ENCODE measurements around the gene TRIM44.
"Not testable (repeated sequence)": the region's sequence is repeated elsewhere in the genome, so short reads cannot be mapped to it uniquely, and the experiment has no call there.

The TRIM44 gene

GRCh38 chr11:35715677-35716076, 53.1 kb downstream of the TRIM44 start:
- not testable (repeated sequence) for H3K79me2 ChIP-seq (ENCODE audit: control insufficient read depth, insufficient read depth, low read length); H3K79me1 ChIP-seq (ENCODE audit: low read length); H4K8ac ChIP-seq (ENCODE audit: low read depth, low read length); H2AK5ac ChIP-seq (ENCODE audit: low read length); H2BK120ac ChIP-seq (ENCODE audit: low read depth, low read length); H3K9ac ChIP-seq (ENCODE audit: low read length); DNase-seq; H3K23ac ChIP-seq (ENCODE audit: low read length); H3K18ac ChIP-seq (ENCODE audit: low read length); H3K4me1 ChIP-seq (ENCODE audit: control insufficient read depth, low read depth, low read length); H3K4me2 ChIP-seq (ENCODE audit: low read length); H3K56ac ChIP-seq (ENCODE audit: low read length); H4K5ac ChIP-seq (ENCODE audit: low read length); H3K27ac ChIP-seq (ENCODE audit: low read depth, low read length); H3K27me3 ChIP-seq (ENCODE audit: insufficient read depth, low read length, poor library complexity); H3K4me3 ChIP-seq (ENCODE audit: low read length); H2BK5ac ChIP-seq (ENCODE audit: low read length); H2BK15ac ChIP-seq (replicated peaks; ENCODE audit: low read depth); H3K4ac ChIP-seq (ENCODE audit: low read depth, low read length); H3K36me3 ChIP-seq (ENCODE audit: control insufficient read depth, insufficient read depth, low read length)
- WGBS (ENCODE audit: extremely low coverage, insufficient coverage, low lambda C conversion rate): no CpG with 5 or more reads among the region's 2 CpGs

GRCh38 chr11:35717043-35717442, 54.5 kb downstream of the TRIM44 start:
- Histone ChIP-seq H4K5ac (ENCODE audit: low read length) (no peak overlapping the region), H3K23ac (ENCODE audit: low read length) (no peak overlapping the region), H3K4me1 (ENCODE audit: control insufficient read depth, low read depth, low read length) (no peaks in the 10 kb centered on the region), H3K18ac (ENCODE audit: low read length) (no peak overlapping the region), H3K36me3 (ENCODE audit: control insufficient read depth, insufficient read depth, low read length) (no peaks in the 10 kb centered on the region), H3K4me2 (ENCODE audit: low read length) (no peak overlapping the region), H2BK5ac (ENCODE audit: low read length) (no peak overlapping the region), H3K79me2 (ENCODE audit: control insufficient read depth, insufficient read depth, low read length) (no peaks in the 10 kb centered on the region), H3K27me3 (ENCODE audit: insufficient read depth, low read length, poor library complexity) (peaks cover 3% of the 10 kb centered on the region), H4K8ac (ENCODE audit: low read depth, low read length) (no peak overlapping the region), H3K56ac (ENCODE audit: low read length) (no peak overlapping the region), H2AK5ac (ENCODE audit: low read length) (no peak overlapping the region), H2BK120ac (ENCODE audit: low read depth, low read length) (no peak overlapping the region), H3K27ac (ENCODE audit: low read depth, low read length) (no peak overlapping the region), H3K4ac (ENCODE audit: low read depth, low read length) (no peak overlapping the region), H3K79me1 (ENCODE audit: low read length) (peaks cover 3% of the 10 kb centered on the region), H2BK15ac (replicated peaks; ENCODE audit: low read depth) (no peak overlapping the region), H3K9ac (ENCODE audit: low read length) (no peak overlapping the region), H3K4me3 (ENCODE audit: low read length) (no peak overlapping the region)
- DNase-seq: peak; percentile 46
- WGBS (ENCODE audit: extremely low coverage, insufficient coverage, low lambda C conversion rate): no CpG with 5 or more reads among the region's 2 CpGs

- H3K36me3 ChIP-seq (ENCODE audit: control insufficient read depth, insufficient read depth, low read length): no peaks in the 10 kb centered on the region
- no peak overlapping the region for H3K27ac ChIP-seq (ENCODE audit: low read depth, low read length)
- WGBS (ENCODE audit: extremely low coverage, insufficient coverage, low lambda C conversion rate): no CpG with 5 or more reads among the region's 2 CpGs
- H2BK5ac ChIP-seq (ENCODE audit: low read length): no peak overlapping the region
- no peak for DNase-seq
- no peaks in the 10 kb centered on the region for H3K79me2 ChIP-seq (ENCODE audit: control insufficient read depth, insufficient read depth, low read length)
- H3K4me3 ChIP-seq (ENCODE audit: low read length): no peak overlapping the region
- peak overlapping the region; percentile 39 for H3K18ac ChIP-seq (ENCODE audit: low read length)
- H4K8ac ChIP-seq (ENCODE audit: low read depth, low read length): no peak overlapping the region
- no peak overlapping the region for H2AK5ac ChIP-seq (ENCODE audit: low read length)
- H3K4ac ChIP-seq (ENCODE audit: low read depth, low read length): no peak overlapping the region
- no peak overlapping the region for H3K4me2 ChIP-seq (ENCODE audit: low read length)
- H2BK15ac ChIP-seq (replicated peaks; ENCODE audit: low read depth): no peak overlapping the region
- no peak overlapping the region for H3K56ac ChIP-seq (ENCODE audit: low read length)
- no peak overlapping the region for H2BK120ac ChIP-seq (ENCODE audit: low read depth, low read length)
- H3K27me3 ChIP-seq (ENCODE audit: insufficient read depth, low read length, poor library complexity): peaks cover 3% of the 10 kb centered on the region
- peaks cover 3% of the 10 kb centered on the region for H3K79me1 ChIP-seq (ENCODE audit: low read length)
- H3K23ac ChIP-seq (ENCODE audit: low read length): no peak overlapping the region
- no peak overlapping the region for H4K5ac ChIP-seq (ENCODE audit: low read length)
- H3K4me1 ChIP-seq (ENCODE audit: control insufficient read depth, low read depth, low read length): no peaks in the 10 kb centered on the region
- H3K9ac ChIP-seq (ENCODE audit: low read length): no peak overlapping the region
Measured at GRCh38 chr11:35717520-35717919, 54.9 kb downstream of the TRIM44 start.

GRCh38 chr11:35721651-35722282, 59.2 kb downstream of the TRIM44 start:
- Histone ChIP-seq H2BK15ac (replicated peaks; ENCODE audit: low read depth) (no peak overlapping the region), H3K27me3 (ENCODE audit: insufficient read depth, low read length, poor library complexity) (no peaks in the 10 kb centered on the region), H2AK5ac (ENCODE audit: low read length) (no peak overlapping the region), H4K8ac (ENCODE audit: low read depth, low read length) (no peak overlapping the region), H3K56ac (ENCODE audit: low read length) (no peak overlapping the region), H3K9ac (ENCODE audit: low read length) (no peak overlapping the region), H3K23ac (ENCODE audit: low read length) (no peak overlapping the region), H2BK120ac (ENCODE audit: low read depth, low read length) (no peak overlapping the region), H3K4me3 (ENCODE audit: low read length) (no peak overlapping the region), H2BK5ac (ENCODE audit: low read length) (no peak overlapping the region), H3K27ac (ENCODE audit: low read depth, low read length) (no peak overlapping the region), H3K79me1 (ENCODE audit: low read length) (no peaks in the 10 kb centered on the region), H4K5ac (ENCODE audit: low read length) (no peak overlapping the region), H3K36me3 (ENCODE audit: control insufficient read depth, insufficient read depth, low read length) (peaks cover 2% of the 10 kb centered on the region), H3K4me1 (ENCODE audit: control insufficient read depth, low read depth, low read length) (no peaks in the 10 kb centered on the region), H3K79me2 (ENCODE audit: control insufficient read depth, insufficient read depth, low read length) (no peaks in the 10 kb centered on the region), H3K18ac (ENCODE audit: low read length) (no peak overlapping the region), H3K4ac (ENCODE audit: low read depth, low read length) (no peak overlapping the region), H3K4me2 (ENCODE audit: low read length) (no peak overlapping the region)
- no CpG with 5 or more reads among the region's 2 CpGs for WGBS (ENCODE audit: extremely low coverage, insufficient coverage, low lambda C conversion rate)
- no peak for DNase-seq

GRCh38 chr11:35722641-35723040, 60.1 kb downstream of the TRIM44 start:
- Histone ChIP-seq H3K27ac (ENCODE audit: low read depth, low read length) (no peak overlapping the region), H3K56ac (ENCODE audit: low read length) (no peak overlapping the region), H4K8ac (ENCODE audit: low read depth, low read length) (no peak overlapping the region), H3K79me2 (ENCODE audit: control insufficient read depth, insufficient read depth, low read length) (no peaks in the 10 kb centered on the region), H3K9ac (ENCODE audit: low read length) (no peak overlapping the region), H3K4ac (ENCODE audit: low read depth, low read length) (no peak overlapping the region), H3K4me2 (ENCODE audit: low read length) (no peak overlapping the region), H3K79me1 (ENCODE audit: low read length) (no peaks in the 10 kb centered on the region), H2BK15ac (replicated peaks; ENCODE audit: low read depth) (no peak overlapping the region), H3K27me3 (ENCODE audit: insufficient read depth, low read length, poor library complexity) (no peaks in the 10 kb centered on the region), H3K18ac (ENCODE audit: low read length) (no peak overlapping the region), H4K5ac (ENCODE audit: low read length) (no peak overlapping the region), H3K4me1 (ENCODE audit: control insufficient read depth, low read depth, low read length) (no peaks in the 10 kb centered on the region), H2BK120ac (ENCODE audit: low read depth, low read length) (no peak overlapping the region), H2AK5ac (ENCODE audit: low read length) (no peak overlapping the region), H2BK5ac (ENCODE audit: low read length) (no peak overlapping the region), H3K36me3 (ENCODE audit: control insufficient read depth, insufficient read depth, low read length) (peaks cover 2% of the 10 kb centered on the region), H3K4me3 (ENCODE audit: low read length) (no peak overlapping the region), H3K23ac (ENCODE audit: low read length) (no peak overlapping the region)
- DNase-seq: peak; percentile 27
- WGBS (ENCODE audit: extremely low coverage, insufficient coverage, low lambda C conversion rate): no CpG with 5 or more reads among the region's 4 CpGs

GRCh38 chr11:35723493-35723892, 60.9 kb downstream of the TRIM44 start:
- Histone ChIP-seq H2BK120ac (ENCODE audit: low read depth, low read length) (no peak overlapping the region), H4K5ac (ENCODE audit: low read length) (no peak overlapping the region), H3K27ac (ENCODE audit: low read depth, low read length) (no peak overlapping the region), H3K36me3 (ENCODE audit: control insufficient read depth, insufficient read depth, low read length) (peaks cover 2% of the 10 kb centered on the region), H3K9ac (ENCODE audit: low read length) (no peak overlapping the region), H3K79me1 (ENCODE audit: low read length) (no peaks in the 10 kb centered on the region), H3K23ac (ENCODE audit: low read length) (no peak overlapping the region), H3K18ac (ENCODE audit: low read length) (no peak overlapping the region), H3K56ac (ENCODE audit: low read length) (no peak overlapping the region), H3K4me3 (ENCODE audit: low read length) (no peak overlapping the region), H3K79me2 (ENCODE audit: control insufficient read depth, insufficient read depth, low read length) (no peaks in the 10 kb centered on the region), H2AK5ac (ENCODE audit: low read length) (no peak overlapping the region), H2BK15ac (replicated peaks; ENCODE audit: low read depth) (no peak overlapping the region), H3K4ac (ENCODE audit: low read depth, low read length) (no peak overlapping the region), H3K4me2 (ENCODE audit: low read length) (no peak overlapping the region), H2BK5ac (ENCODE audit: low read length) (no peak overlapping the region), H3K4me1 (ENCODE audit: control insufficient read depth, low read depth, low read length) (no peaks in the 10 kb centered on the region), H4K8ac (ENCODE audit: low read depth, low read length) (no peak overlapping the region), H3K27me3 (ENCODE audit: insufficient read depth, low read length, poor library complexity) (no peaks in the 10 kb centered on the region)
- WGBS (ENCODE audit: extremely low coverage, insufficient coverage, low lambda C conversion rate): 100% methylated on average over 1 of the region's 1 CpG
- no peak for DNase-seq
